Activated CD8-positive, alpha-beta memory T cell treated with anti-CD3 and anti-CD28 coated beads, Interleukin-2, amount 10 ng/mL, durations not matched to agents 7 days and 5 days (primary cell): ENCODE data around the gene RAD51B. TPM values are rescaled to one million over a fixed set of nuclear protein-coding genes. Genes with fewer than 3 reads are reported as not detected.

Source experiments
- ATAC-seq: fragments of 150-1000 bp; cut with Tn5 transposase; one replicate; pipeline ENCODE4 v1.10.0; 2021; ENCODE audit warnings: moderate library complexity
- CTCF ChIA-PET: fragments of 350-600 bp; sonication (Branson Sonifier 250); formaldehyde crosslinking; loops from one replicate; lab custom pipeline; 2021; ENCODE audit warnings: antibody characterized with exemption; lab: Charles Lee
- DNase-seq: peaks from one replicate; pipeline ENCODE4 v3.0.0-alpha.2; 2020
- H3K27ac Mint-ChIP-seq: one replicate; pipeline ENCODE4 v1.8.0; 2021; ENCODE audit warnings: mild to moderate bottlenecking, mixed read lengths
- H3K27me3 Mint-ChIP-seq: one replicate; pipeline ENCODE4 v1.8.0; 2021; ENCODE audit warnings: mixed read lengths
- H3K36me3 Mint-ChIP-seq: one replicate; pipeline ENCODE4 v1.8.0; 2021; ENCODE audit warnings: mild to moderate bottlenecking, mixed read lengths
- H3K4me1 Mint-ChIP-seq: one replicate; pipeline ENCODE4 v1.8.0; 2021; ENCODE audit warnings: mixed read lengths
- H3K4me3 Mint-ChIP-seq: one replicate; pipeline ENCODE4 v1.8.0; 2021; ENCODE audit warnings: mild to moderate bottlenecking, moderate library complexity, mixed read lengths
- H3K9me3 Mint-ChIP-seq: one replicate; pipeline ENCODE4 v1.8.0; 2022; ENCODE audit warnings: low read depth, mixed read lengths
- total RNA-seq, 2 experiments: library from RNA; stranded (reverse); gene quantifications; one replicate each; pipeline ENCODE4 v1.2.3, GENCODE V29; 2021

Gene RAD51B
- 10 to 100 TPM; 35.3 to 55.5 TPM for total RNA-seq

DNA sequence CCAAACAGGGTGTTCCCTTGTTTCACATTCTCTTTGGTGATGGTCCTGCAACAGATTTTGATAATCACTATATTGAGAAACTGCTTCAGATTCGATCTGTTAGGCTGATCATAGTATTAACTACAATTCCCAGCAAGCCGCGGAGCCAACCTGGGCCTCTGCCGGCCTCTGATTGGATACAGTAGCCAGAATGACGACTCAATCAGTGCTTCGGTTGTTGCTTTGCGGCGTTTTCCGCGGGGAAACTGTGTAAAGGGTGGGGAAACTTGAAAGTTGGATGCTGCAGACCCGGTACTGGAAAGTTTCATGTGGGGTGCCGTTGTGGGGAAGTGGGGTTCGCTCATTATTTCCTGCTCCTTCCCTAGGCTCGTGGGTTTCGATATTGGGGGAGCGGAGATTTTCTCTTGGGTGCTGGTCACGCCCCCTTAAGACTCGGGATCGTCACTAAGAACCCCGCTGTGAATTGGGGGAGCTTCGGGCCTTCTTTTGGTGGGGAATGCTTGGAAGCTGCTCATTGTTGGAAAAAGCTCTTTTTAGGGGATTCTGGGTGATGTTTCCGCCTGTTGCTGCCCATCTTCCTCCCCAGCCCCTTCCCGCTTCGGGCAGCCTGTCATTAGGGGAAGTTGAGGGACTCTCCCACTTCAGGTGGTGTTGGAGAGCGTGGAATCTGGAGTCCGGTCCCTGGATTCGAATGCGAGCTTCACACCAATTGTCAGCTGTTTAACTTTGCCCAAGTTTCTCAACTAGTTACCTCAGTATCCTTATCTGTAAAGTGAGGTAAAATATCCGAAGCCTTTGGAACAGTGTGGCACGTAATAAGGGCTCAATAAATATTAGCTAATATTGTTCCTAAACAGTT lies at the start of gene RAD51B:
Gene RAD51B, plus strand, starts transcription at position 217 of the 859 bp plus-strand sequence.
- CTCF ChIA-PET, result interaction anchor here (0.6 to 0.9 kb wide), 2 partner anchors 16 to 19 kb away, joined by 3 read pairs; no protein-coding TSS in a partner anchor

DNA sequence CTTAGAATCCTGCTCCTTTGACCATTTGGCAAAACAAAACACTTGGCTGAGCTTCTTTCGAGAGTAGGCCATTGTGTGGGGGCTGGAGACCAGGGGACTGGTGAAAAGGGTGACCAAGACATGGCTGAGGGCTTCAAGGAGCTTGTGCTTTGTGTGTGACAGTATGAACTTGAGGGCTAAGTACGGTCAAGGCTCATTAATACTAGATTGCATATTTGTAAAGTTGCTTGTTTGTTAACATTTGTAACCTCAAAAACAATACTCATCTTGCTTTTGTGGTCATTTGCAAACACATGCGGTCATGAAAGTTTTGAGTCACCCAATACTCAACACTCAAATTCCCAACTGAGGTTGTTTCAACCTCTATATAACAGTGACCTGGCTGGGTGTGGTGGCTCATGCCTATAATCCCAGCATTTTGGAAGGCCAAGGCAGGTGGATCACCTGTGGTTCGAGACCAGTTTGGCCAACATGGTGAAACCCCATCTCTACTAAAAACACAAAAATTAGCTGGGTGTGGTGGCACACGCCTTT lies 45.7 kb upstream of the RAD51B start:
- no peaks in the 10 kb centered on the region for H3K27me3 Mint-ChIP-seq
- no peaks in the 10 kb centered on the region for H3K9me3 Mint-ChIP-seq
- CTCF ChIA-PET, result no interaction called here
- peaks cover 45% of the 10 kb centered on the region for H3K36me3 Mint-ChIP-seq
- H3K27ac Mint-ChIP-seq, result no peak overlapping the region
- no peak overlapping the region for H3K4me3 Mint-ChIP-seq
- DNase-seq (no peak), ATAC-seq (no peak)
- peaks cover 4% of the 10 kb centered on the region for H3K4me1 Mint-ChIP-seq

More for the DNA sequence above, at the start of gene RAD51B:
- Mint-ChIP-seq H3K4me3 (peak within 1 kb of the TSS; percentile 94), H3K4me1 (peaks cover 39% of the 10 kb centered on the region), H3K9me3 (no peaks in the 10 kb centered on the region), H3K36me3 (peaks cover 4% of the 10 kb centered on the region), H3K27ac (peak within 1 kb of the TSS; percentile 93), H3K27me3 (no peaks in the 10 kb centered on the region)
- ATAC-seq, result peak; percentile 82
- peak; percentile 92 for DNase-seq

DNA sequence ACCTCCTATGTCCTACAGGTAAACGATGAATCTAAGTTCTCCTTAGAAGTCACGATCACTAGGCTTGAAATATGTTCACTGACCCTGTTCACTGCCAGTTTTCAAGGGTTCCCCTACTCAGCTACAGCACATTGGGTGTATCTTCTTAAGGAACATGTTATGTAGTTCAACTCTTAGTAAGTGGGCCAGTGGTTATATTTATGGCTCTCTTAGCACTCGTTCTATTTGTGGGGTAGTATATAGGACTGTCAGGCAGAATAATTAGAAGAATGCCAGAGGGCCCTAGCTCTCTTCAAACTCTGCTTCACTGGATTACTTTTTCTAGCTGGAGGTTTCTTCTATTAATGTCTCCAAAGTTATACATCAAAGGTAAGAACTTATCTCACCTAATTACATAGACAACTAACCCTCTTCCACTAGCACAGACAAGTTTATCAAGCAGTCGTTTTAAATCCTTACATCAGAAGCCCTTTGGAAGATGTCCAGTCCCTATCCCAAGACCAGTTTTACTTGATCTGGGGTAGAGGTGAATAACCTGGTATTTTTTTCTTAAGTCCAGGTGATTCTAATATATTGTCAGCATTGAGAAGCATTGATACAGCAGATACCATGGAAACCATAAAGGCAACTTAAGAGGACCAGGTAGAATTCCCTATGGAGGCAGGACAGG lies 42.8 kb upstream of the RAD51B start:
- no peaks in the 10 kb centered on the region for H3K9me3 Mint-ChIP-seq
- ATAC-seq, result no peak
- H3K36me3 Mint-ChIP-seq, result peaks cover 36% of the 10 kb centered on the region

DNA sequence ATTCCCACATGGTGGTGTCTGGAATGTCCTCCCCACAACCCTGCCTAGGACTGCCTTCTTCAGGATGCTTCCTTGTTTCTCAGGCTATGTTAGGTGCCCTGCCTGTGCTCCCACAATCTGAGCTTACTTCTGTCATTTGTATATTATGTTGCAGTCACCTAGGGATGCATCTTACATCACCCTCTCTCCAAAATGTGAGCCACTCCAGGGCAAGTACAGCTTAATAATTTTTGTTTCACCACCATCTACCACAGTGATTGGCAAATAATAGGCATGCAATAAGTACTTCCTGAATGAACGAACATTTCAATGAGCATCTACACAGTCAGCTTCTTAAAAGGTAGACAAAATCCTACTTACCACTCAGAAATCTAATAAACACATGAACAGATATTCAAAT lies 40.8 kb upstream of the RAD51B start:
- H3K36me3 Mint-ChIP-seq, result peaks cover 23% of the 10 kb centered on the region
- DNase-seq (no peak), ATAC-seq (no peak)
- CTCF ChIA-PET, result interaction anchor here (1.4 kb wide), 1 partner anchor 16 kb away, joined by 3 read pairs; no protein-coding TSS in a partner anchor
- no peak overlapping the region for H3K4me3 Mint-ChIP-seq
- no peaks in the 10 kb centered on the region for H3K27me3 Mint-ChIP-seq
- peaks cover 3% of the 10 kb centered on the region for H3K4me1 Mint-ChIP-seq
- H3K27ac Mint-ChIP-seq, result peak overlapping the region; percentile 33
- no peaks in the 10 kb centered on the region for H3K9me3 Mint-ChIP-seq

More for the DNA sequence above, 42.8 kb upstream of the RAD51B start:
- H3K4me3 Mint-ChIP-seq, result no peak overlapping the region
- H3K27ac Mint-ChIP-seq, result no peak overlapping the region
- peaks cover 4% of the 10 kb centered on the region for H3K4me1 Mint-ChIP-seq
- no peak for DNase-seq
- H3K27me3 Mint-ChIP-seq, result no peaks in the 10 kb centered on the region
- CTCF ChIA-PET, result no interaction called here

DNA sequence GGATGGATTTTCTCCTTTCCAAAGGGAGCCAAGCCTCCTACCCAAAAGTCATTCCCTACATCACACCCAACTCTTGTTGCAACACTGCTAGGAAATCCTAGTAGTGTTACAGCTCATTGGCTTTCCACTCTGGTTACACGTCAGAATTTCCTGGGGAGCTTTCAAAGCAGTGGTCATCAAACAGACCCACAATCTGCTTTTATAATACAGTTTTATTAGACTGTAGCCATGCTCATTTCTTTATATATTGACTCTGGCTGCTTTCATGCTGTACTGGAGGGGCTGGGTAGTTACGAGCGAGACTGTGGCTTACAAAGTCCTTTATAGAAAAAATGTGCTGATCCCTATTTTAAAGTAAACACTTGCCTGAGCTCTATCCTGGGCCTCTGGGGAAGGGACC lies 37.5 kb upstream of the RAD51B start:
- no peak overlapping the region for H3K27ac Mint-ChIP-seq
- H3K36me3 Mint-ChIP-seq, result peaks cover 23% of the 10 kb centered on the region
- no peaks in the 10 kb centered on the region for H3K9me3 Mint-ChIP-seq
- DNase-seq, result no peak
- H3K4me1 Mint-ChIP-seq, result peaks cover 14% of the 10 kb centered on the region
- no peak for ATAC-seq
- CTCF ChIA-PET, result no interaction called here
- no peak overlapping the region for H3K4me3 Mint-ChIP-seq
- H3K27me3 Mint-ChIP-seq, result no peaks in the 10 kb centered on the region

DNA sequence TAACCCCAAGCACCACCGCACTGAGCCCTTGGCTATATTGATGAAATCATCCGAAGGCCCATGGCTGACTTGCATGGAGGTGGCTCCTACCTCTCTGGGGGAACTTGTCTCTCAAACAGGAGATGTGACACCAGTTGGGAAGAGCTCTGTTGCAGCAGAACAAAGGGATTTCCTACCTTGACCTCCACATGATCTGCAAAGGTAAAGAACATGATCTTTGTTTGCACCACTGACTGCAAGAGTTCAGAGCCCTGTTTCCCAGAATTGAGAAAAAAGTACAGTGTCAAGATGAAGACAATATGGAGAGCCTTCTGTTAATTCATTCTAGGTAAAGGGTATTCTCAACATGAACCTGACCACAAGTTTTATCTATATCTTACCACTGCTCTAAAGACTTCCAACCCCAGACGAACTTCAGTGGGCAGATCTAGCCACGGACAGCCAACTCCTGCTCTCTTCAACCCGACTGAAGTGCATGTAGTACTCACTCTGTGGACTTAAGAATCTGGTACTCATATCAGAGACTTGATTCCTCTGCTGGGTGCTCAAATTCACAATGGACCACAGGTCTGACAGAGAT lies 35.2 kb upstream of the RAD51B start:
- DNase-seq (peak; percentile 51), ATAC-seq (peak; percentile 45)
- Mint-ChIP-seq H3K27me3 (no peaks in the 10 kb centered on the region), H3K9me3 (no peaks in the 10 kb centered on the region), H3K4me1 (peaks cover 14% of the 10 kb centered on the region), H3K36me3 (peaks cover 25% of the 10 kb centered on the region), H3K4me3 (no peak overlapping the region), H3K27ac (peak overlapping the region; percentile 35)
- CTCF ChIA-PET, result no interaction called here

DNA sequence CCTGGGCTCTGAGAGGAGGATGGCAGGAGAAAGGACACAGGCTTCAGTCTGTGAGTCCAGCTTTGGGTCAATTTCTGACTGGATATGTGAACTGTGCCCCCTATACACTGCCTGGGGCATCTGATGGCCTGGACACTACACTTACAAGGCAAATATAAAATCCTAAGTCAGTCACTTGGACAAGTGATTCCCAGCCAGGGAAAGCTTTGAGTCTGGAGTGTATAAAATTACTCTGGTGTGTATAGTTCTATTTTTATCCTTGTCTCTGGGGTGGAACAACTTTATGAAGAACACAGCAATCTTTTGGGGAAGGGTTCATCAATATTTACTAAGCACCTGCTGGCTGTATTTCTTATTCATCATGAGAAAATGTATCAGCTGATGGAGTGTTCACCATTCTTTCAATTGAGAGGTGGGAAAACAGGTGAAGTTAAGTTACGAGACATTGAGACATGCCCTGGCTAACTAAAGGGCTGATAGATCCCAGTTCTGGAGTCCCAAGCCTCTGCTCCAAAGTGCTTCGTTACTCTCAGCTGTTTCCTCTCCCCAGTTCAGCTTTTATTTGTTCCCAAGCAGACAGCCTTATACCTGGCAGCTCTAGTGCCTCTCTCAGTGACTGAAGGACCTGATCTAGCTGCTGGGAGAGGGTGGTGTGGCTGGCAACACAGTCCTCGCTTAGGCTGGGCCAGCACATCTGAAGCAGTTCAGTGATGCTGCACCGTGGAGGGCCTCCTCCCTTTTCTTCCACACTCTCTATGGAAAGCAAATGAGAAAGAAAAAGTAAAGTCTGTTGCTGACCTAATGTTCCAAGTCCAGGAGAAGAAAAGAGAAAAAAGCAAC lies 34.1 kb upstream of the RAD51B start:
- CTCF ChIA-PET, result no interaction called here
- Mint-ChIP-seq H3K36me3 (peaks cover 28% of the 10 kb centered on the region), H3K9me3 (no peaks in the 10 kb centered on the region), H3K27me3 (no peaks in the 10 kb centered on the region), H3K4me1 (peaks cover 14% of the 10 kb centered on the region), H3K27ac (peak overlapping the region; percentile 9), H3K4me3 (no peak overlapping the region)
- DNase-seq (no peak), ATAC-seq (no peak)

DNA sequence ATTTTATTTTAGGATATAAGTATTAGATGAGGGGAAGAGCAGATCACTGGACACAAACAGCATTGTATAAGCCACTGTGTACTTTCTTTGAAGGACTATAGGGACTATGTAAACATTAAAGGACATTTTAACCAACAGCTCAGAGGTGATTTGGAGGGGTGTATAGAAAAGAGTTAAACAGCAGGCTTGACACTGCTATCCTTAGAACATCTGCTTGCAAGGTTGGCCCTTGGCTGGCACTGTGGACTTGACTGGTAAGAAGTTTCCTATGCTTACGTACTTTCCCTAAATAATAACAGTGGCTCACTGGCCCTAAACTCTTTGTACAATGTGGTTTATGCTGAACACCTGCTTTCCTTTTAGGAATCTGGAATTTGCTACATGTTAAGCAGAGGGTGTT lies 31.9 kb upstream of the RAD51B start:
- Mint-ChIP-seq H3K36me3 (peaks cover 28% of the 10 kb centered on the region), H3K9me3 (no peaks in the 10 kb centered on the region), H3K27ac (no peak overlapping the region), H3K27me3 (no peaks in the 10 kb centered on the region), H3K4me3 (no peak overlapping the region), H3K4me1 (peaks cover 14% of the 10 kb centered on the region)
- CTCF ChIA-PET, result interaction anchor here (1.0 kb wide), 1 partner anchor 86 kb away, joined by 3 read pairs; the partner anchor contains the start of gene RDH12
- DNase-seq (no peak), ATAC-seq (no peak)

DNA sequence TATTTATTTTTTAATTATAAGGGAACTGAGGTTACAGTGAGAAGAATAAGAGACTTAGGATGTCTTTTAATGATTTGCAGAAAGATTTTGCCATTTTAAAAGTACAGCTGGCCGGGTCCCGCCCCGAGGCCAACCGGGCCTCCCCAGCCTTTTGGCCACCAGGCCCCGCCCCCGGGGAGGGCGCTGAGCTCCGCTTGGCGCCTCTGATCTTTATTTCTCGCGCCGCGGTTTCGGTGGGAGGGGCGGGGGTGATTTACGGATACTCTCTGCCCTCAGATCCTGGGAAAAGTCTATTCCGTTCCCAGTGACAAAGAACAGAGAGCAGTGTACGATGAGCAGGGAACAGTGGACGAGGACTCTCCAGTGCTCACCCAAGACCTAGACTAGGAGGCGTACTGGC lies 20.8 kb upstream of the RAD51B start:
- Mint-ChIP-seq H3K36me3 (peaks cover 19% of the 10 kb centered on the region), H3K9me3 (no peaks in the 10 kb centered on the region), H3K4me3 (no peak overlapping the region), H3K27me3 (no peaks in the 10 kb centered on the region), H3K4me1 (no peaks in the 10 kb centered on the region), H3K27ac (no peak overlapping the region)
- ATAC-seq, result no peak
- CTCF ChIA-PET, result interaction anchor here (1.1 kb wide), 1 partner anchor 1045 kb away, joined by 4 read pairs; no protein-coding TSS in a partner anchor
- DNase-seq, result no peak

DNA sequence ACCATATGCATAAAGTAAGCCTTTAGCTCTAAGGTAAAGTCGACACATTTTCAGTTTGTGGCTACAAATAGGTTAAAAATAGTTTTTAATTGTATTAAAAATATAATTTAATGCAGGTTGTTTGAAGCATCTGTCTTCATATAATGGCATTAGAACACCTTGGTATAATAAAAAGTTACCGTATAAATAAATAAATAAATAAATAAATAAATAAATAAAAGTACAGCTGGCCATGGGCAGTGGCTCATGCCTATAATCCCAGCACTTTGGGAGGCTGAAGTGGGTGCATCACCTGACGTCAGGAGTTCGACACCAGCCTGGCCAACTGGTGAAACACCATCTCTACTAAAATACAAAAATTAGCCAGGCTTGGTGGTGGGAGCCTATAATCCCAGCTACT lies 18.8 kb upstream of the RAD51B start:
- CTCF ChIA-PET, result interaction anchor here (0.9 kb wide), 1 partner anchor 19 kb away, joined by 3 read pairs; the partner anchor contains the start of gene RAD51B
- no peaks in the 10 kb centered on the region for H3K9me3 Mint-ChIP-seq
- H3K27me3 Mint-ChIP-seq, result no peaks in the 10 kb centered on the region
- no peak overlapping the region for H3K27ac Mint-ChIP-seq
- no peaks in the 10 kb centered on the region for H3K4me1 Mint-ChIP-seq
- H3K36me3 Mint-ChIP-seq, result peaks cover 23% of the 10 kb centered on the region
- no peak for ATAC-seq
- DNase-seq, result no peak
- H3K4me3 Mint-ChIP-seq, result no peak overlapping the region

DNA sequence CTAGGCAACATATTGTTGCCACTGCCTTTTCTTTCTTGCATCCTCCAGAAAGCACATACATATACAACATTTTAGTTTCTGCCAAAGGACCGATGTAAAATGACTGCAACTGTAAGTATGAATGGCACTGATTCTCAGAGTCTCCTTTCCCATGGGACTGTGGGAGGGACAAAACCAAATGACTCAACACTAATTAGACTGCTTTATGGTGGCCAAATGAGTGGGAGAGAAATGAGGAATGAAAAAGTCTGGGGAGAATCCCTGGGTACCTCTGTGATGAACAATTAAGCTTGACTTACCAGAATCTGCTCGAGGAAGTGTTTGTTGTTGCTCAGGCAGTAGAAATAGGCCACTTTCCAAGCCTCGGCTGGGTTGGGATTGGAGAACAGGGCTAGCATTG lies 13.3 kb upstream of the RAD51B start:
- CTCF ChIA-PET, result no interaction called here
- H3K27ac Mint-ChIP-seq, result no peak overlapping the region
- no peaks in the 10 kb centered on the region for H3K27me3 Mint-ChIP-seq
- H3K9me3 Mint-ChIP-seq, result no peaks in the 10 kb centered on the region
- H3K4me3 Mint-ChIP-seq, result no peak overlapping the region
- ATAC-seq, result no peak
- peaks cover 28% of the 10 kb centered on the region for H3K36me3 Mint-ChIP-seq
- peaks cover 3% of the 10 kb centered on the region for H3K4me1 Mint-ChIP-seq
- no peak for DNase-seq

DNA sequence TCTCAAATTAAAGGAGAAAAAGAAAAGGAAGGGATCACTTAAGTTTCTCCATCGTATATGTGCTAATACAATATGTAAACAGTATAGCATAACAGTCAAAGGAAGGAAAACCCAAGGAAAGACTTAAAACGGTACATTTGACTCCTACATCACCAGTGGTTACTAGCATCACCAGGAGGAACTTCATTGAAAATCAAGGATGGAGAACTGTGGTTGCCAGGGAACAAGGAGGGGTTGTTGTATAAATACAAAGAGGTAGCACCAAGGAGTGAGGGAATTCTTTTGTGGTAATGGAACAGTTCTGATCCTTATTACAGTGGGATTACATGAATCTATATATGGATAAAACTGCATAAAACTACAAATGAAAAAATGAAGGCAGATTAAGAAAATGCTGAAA lies 4.8 kb upstream of the RAD51B start:
- no peaks in the 10 kb centered on the region for H3K9me3 Mint-ChIP-seq
- H3K4me1 Mint-ChIP-seq, result peaks cover 44% of the 10 kb centered on the region
- DNase-seq (no peak), ATAC-seq (no peak)
- peak overlapping the region; percentile 95 for H3K27ac Mint-ChIP-seq
- H3K36me3 Mint-ChIP-seq, result peaks cover 9% of the 10 kb centered on the region
- H3K4me3 Mint-ChIP-seq, result peak overlapping the region; percentile 91
- no peaks in the 10 kb centered on the region for H3K27me3 Mint-ChIP-seq
- CTCF ChIA-PET, result no interaction called here
